GM12878 (cell line): ENCODE results near the gene CTIF. TPM values are rescaled to one million over a fixed set of nuclear protein-coding genes. Genes with fewer than 3 reads are reported as not detected.

ENCODE experiments used
- ATAC-seq: fragments of 200-7000 bp; cut with Tn5 transposase; 3 replicates; pipeline ENCODE4 v1.9.1; 2020; ENCODE audit warnings: mild to moderate bottlenecking, moderate library complexity
- BruUV-seq: library from RNA; stranded (reverse); fragments of 400-500 nt; replicated peaks from 2 replicates; lab custom pipeline; 2021; lab: Mats Ljungman, UMichigan
- CTCF ChIA-PET: fragments of 300-600 bp; sonication (Branson Sonifier 250); formaldehyde crosslinking; extraction: SDS; loops from one replicate; lab custom pipeline; 2021; ENCODE audit warnings: inconsistent platforms; lab: Yijun Ruan, JAX
- POLR2A ChIA-PET: fragments of 350-600 bp; formaldehyde crosslinking; extraction: SDS; loops from one replicate; lab custom pipeline; 2021; ENCODE audit warnings: inconsistent platforms; lab: Charles Lee
- RAD21 ChIA-PET: fragments of 300-600 bp; sonication (Branson Sonifier 250); formaldehyde crosslinking; loops from one replicate; lab custom pipeline; 2023; ENCODE audit warnings: antibody characterized with exemption; ENCODE audit not compliant: unreplicated experiment; lab: Charles Lee
- SMC1A ChIA-PET: fragments of 300-600 bp; sonication (Branson Sonifier 250); formaldehyde crosslinking; loops from one replicate; lab custom pipeline; 2023; ENCODE audit not compliant: unreplicated experiment, uncharacterized antibody; lab: Charles Lee
- DNase-seq: peaks from one replicate; pipeline ENCODE4 v3.0.0-alpha.2; 2011; ENCODE audit warnings: low read depth, low spot score
- FAIRE-seq: peaks from 3 replicates; lab custom pipeline; 2011; peaks lifted over from hg19 to GRCh38; lab: Jason Lieb, UNC
- H2AFZ ChIP-seq: 2 replicates; pipeline ENCODE4 v1.6.0; 2011; ENCODE audit warnings: low read depth, low read length, control low read depth; ENCODE audit not compliant: control insufficient read depth
- H3K27ac ChIP-seq: 2 replicates; pipeline ENCODE4 v1.5.1; 2011; ENCODE audit warnings: control low read depth; ENCODE audit not compliant: control insufficient read depth, insufficient read depth
- H3K27me3 ChIP-seq, 2 experiments: replicated peaks in 1 of 2; 2 replicates each; pipeline versions ENCODE4 v1.6.0 to v1.6.1; 2011; ENCODE audit warnings: low read length in 1 of 2; ENCODE audit not compliant: control insufficient read depth in 2 of 2, insufficient read depth in 2 of 2
- H3K36me3 ChIP-seq, 2 experiments: 2 replicates each; pipeline ENCODE4 v1.5.1; 2011; ENCODE audit warnings: low read length in 1 of 2; ENCODE audit not compliant: control insufficient read depth in 2 of 2, insufficient read depth in 2 of 2
- H3K4me1 ChIP-seq: 2 replicates; pipeline ENCODE4 v1.6.1; 2011; ENCODE audit warnings: mild to moderate bottlenecking, low read length, moderate library complexity, mixed read lengths; ENCODE audit not compliant: control insufficient read depth, insufficient read depth
- H3K4me2 ChIP-seq: 2 replicates; pipeline ENCODE4 v1.6.0; 2011; ENCODE audit warnings: control low read depth; ENCODE audit not compliant: control insufficient read depth, insufficient read depth
- H3K4me3 ChIP-seq: fragments of 200-600 bp; sonication (generic); 2 replicates; pipeline ENCODE4 v1.5.1; 2016
- H3K79me2 ChIP-seq: 2 replicates; pipeline ENCODE4 v1.6.0; 2011; ENCODE audit warnings: low read length; ENCODE audit not compliant: control insufficient read depth, insufficient read depth
- H3K9ac ChIP-seq: 2 replicates; pipeline ENCODE4 v1.8.0; 2011; ENCODE audit warnings: low read length, control low read depth, mixed read lengths; ENCODE audit not compliant: control insufficient read depth, insufficient read depth
- H3K9me3 ChIP-seq: replicated peaks from 3 replicates; pipeline ENCODE4 v1.5.1; 2011; ENCODE audit warnings: mild to moderate bottlenecking, low read length; ENCODE audit not compliant: control insufficient read depth, insufficient read depth
- H4K20me1 ChIP-seq: 2 replicates; pipeline ENCODE4 v1.6.0; 2011; ENCODE audit not compliant: control insufficient read depth, insufficient read depth
- FOXK2 ChIP-seq: fragments of 450-650 bp; IDR thresholded peaks from 2 replicates; pipeline ENCODE4 v1.6.1; 2017; ENCODE audit warnings: mild to moderate bottlenecking, moderate library complexity
- MEF2A ChIP-seq: IDR thresholded peaks from 2 replicates; pipeline ENCODE4 v1.6.1; 2011; ENCODE audit warnings: low read depth, mild to moderate bottlenecking, low read length, moderate library complexity; ENCODE audit not compliant: insufficient read depth
- MTA3 ChIP-seq: IDR thresholded peaks from 2 replicates; pipeline ENCODE4 v1.6.1; 2012; ENCODE audit warnings: low read length, inconsistent platforms, borderline replicate concordance
- NR2C1 ChIP-seq: fragments of 450-650 bp; IDR thresholded peaks from 2 replicates; pipeline ENCODE4 v1.6.1; 2017; ENCODE audit warnings: antibody characterized with exemption, mild to moderate bottlenecking, moderate library complexity
- NR2F1 ChIP-seq: fragments of 450-650 bp; conservative IDR thresholded peaks from 2 replicates; pipeline ENCODE4 v1.6.1; 2017; ENCODE audit warnings: mild to moderate bottlenecking
- NRF1 ChIP-seq: conservative IDR thresholded peaks from 2 replicates; pipeline ENCODE4 v1.6.1; 2011; ENCODE audit warnings: mild to moderate bottlenecking, low read depth, low read length, improper control_type of control experiment
- PAX5 ChIP-seq: IDR thresholded peaks from 2 replicates; pipeline ENCODE4 v1.6.1; 2011; ENCODE audit warnings: low read depth, low read length, borderline replicate concordance
- RAD51 ChIP-seq: fragments of 450-650 bp; IDR thresholded peaks from 2 replicates; pipeline ENCODE4 v1.6.1; 2016; ENCODE audit warnings: moderate library complexity, mild to moderate bottlenecking, inconsistent platforms
- SIN3A ChIP-seq: IDR thresholded peaks from 2 replicates; pipeline ENCODE4 v1.6.1; 2012; ENCODE audit warnings: low read depth, low read length, improper control_type of control experiment
- SMARCA5 ChIP-seq: fragments of 450-650 bp; IDR thresholded peaks from 2 replicates; pipeline ENCODE4 v1.6.1; 2017; ENCODE audit warnings: mild to moderate bottlenecking
- SRF ChIP-seq, 2 experiments: IDR thresholded peaks; 2 replicates each; pipeline ENCODE4 v1.6.1; 2011; ENCODE audit warnings: low read depth in 2 of 2, low read length in 2 of 2, mild to moderate bottlenecking in 1 of 2, moderate library complexity in 1 of 2
- ZNF217 ChIP-seq: fragments of 450-650 bp; IDR thresholded peaks from 2 replicates; pipeline ENCODE4 v1.6.1; 2017; ENCODE audit warnings: antibody characterized with exemption, mild to moderate bottlenecking
- ZNF274 ChIP-seq: IDR thresholded peaks from one replicate; pipeline ENCODE4 v1.8.0; 2011; ENCODE audit not compliant: insufficient read length, insufficient read depth
- WGBS: methylation state at CpG from one replicate; pipeline ENCODE4 v1.1.6; 2016; ENCODE audit warnings: low lambda C conversion rate; ENCODE audit not compliant: insufficient replicate concordance, insufficient coverage; ENCODE audit errors: missing lambda C conversion rate; 5-methylcytosine and 5-hydroxymethylcytosine counted together
- in situ Hi-C: fragments of 300-500 bp; cut with MboI; formaldehyde crosslinking; loops from 9 replicates; pipeline ENCODE4 v1.14.3; 2018; ENCODE audit warnings: mixed read lengths
- intact Hi-C: fragments of 100-400 bp; cut with micrococcal nuclease; formaldehyde crosslinking; loops from one replicate; pipeline ENCODE4 v1.14.2; 2022; ENCODE audit not compliant: unreplicated experiment
- polyA plus RNA-seq, 11 experiments: library from polyadenylated mRNA; depleted of rRNA in 4 of 11; unstranded in 6 of 11; stranded (reverse) in 5 of 11; fragments of >200 nt; fragmentation: Nextera tagmentation in 4 of 11; fragmentation: Illumina TruSeq in 1 of 11; extraction: Ambion mirVana in 4 of 11; extraction: Trizol in 1 of 11; gene quantifications; 1 replicate in 1 of 11; 2 replicates in 10 of 11; pipeline versions ENCODE4 v1.2.1 to v1.2.3, GENCODE V29; 2011 to 2016; ENCODE audit warnings: inconsistent platforms in 2 of 11, missing spikeins in 2 of 11, low read depth in 1 of 11
- total RNA-seq, 4 experiments: library from RNA; depleted of rRNA in 3 of 4; stranded (reverse); fragments of >200 nt in 3 of 4; fragmentation: Illumina TruSeq in 1 of 4; extraction: Trizol in 1 of 4; gene quantifications; 2 replicates each; pipeline versions ENCODE4 v1.2.1 to v1.2.3, GENCODE V29; 2013 to 2021
- TF ChIP-seq, protein P1 (sequence below): IDR thresholded peaks from 2 replicates; pipeline ENCODE4 v1.6.1; 2012; ENCODE audit warnings: low read depth, low read length, improper control_type of control experiment

Gene CTIF
- total and polyA plus RNA-seq, 10 of the 15 experiments (the other 5 are each of a cell fraction or from before 2014, with no cell fraction given) = 0.06 to 11.6 (median 2.5) TPM

DNA sequence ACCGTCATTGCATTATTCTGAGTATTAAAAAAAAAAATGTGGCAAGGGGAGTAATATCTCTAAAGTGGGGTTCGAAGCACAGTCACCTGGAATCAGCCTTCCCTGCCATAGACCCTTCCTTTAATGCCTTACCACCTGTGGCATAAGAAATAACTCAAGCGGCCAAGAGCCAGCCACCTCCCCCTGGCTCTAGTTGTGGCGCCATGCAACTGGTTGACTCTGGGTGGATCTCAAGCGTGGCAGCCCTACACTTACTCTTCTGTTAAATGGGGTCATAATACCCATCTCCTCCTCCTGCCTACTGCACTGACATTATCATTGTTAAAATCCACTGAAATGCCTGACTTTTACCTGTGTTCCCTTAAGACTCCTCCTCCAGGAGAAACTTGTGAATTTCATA, 236.1 kb downstream of the CTIF start:
- Histone ChIP-seq H4K20me1 (no peaks in the 10 kb centered on the region), H3K4me2 (no peak overlapping the region), H3K27ac (no peak overlapping the region), H3K9me3 (no peaks in the 10 kb centered on the region), H3K4me1 (peaks cover 29% of the 10 kb centered on the region), H3K36me3 (no peaks in the 10 kb centered on the region), H3K79me2 (no peaks in the 10 kb centered on the region), H3K9ac (no peak overlapping the region), H2AFZ (no peak overlapping the region), H3K27me3 (no peaks in the 10 kb centered on the region), H3K4me3 (no peak overlapping the region)
- in situ Hi-C loops = no loop called here
- SMC1A ChIA-PET = interaction anchor here (0.6 to 1.8 kb wide), 7 partner anchors 8 to 404 kb away, joined by 3 to 6 read pairs (median 3); no protein-coding TSS in a partner anchor
- DNase-seq (no peak), ATAC-seq (no peak), FAIRE-seq (no peak)
- intact Hi-C loops = loop anchor here (5.0 kb wide), 3 partner anchors 98 to 462 kb away; no protein-coding TSS in a partner anchor
- TF ChIP-seq PAX5 = no peak
- TF ChIP-seq NR2F1 = no peak
- no peak for TF ChIP-seq MEF2A
- TF ChIP-seq ZNF274 = no peak
- no peak for TF ChIP-seq MTA3
- TF ChIP-seq RAD51 = no peak
- TF ChIP-seq FOXK2 = no peak
- no peak for TF ChIP-seq SIN3A
- no peak for TF ChIP-seq NR2C1
- TF ChIP-seq ZNF217 = no peak
- TF ChIP-seq, protein P1, sequence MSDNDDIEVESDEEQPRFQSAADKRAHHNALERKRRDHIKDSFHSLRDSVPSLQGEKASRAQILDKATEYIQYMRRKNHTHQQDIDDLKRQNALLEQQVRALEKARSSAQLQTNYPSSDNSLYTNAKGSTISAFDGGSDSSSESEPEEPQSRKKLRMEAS = no peak
- TF ChIP-seq SRF (IDR thresholded peaks at IDR 0.05; ENCODE audit: low read depth in 2 of 2, low read length in 2 of 2) = no peak
- no peak for TF ChIP-seq NRF1
- no peak for TF ChIP-seq SMARCA5
- POLR2A ChIA-PET = interaction anchor here (0.5 to 0.6 kb wide), 2 partner anchors 10 to 177 kb away, joined by 4 to 7 read pairs; no protein-coding TSS in a partner anchor
- 78% methylated on average over 5 of the region's 5 CpGs for WGBS
- CTCF ChIA-PET = interaction anchor here (0.6 to 5.1 kb wide), 10 partner anchors 11 to 405 kb away, joined by 3 to 76 read pairs (median 6); no protein-coding TSS in a partner anchor
- no TSS peak for BruUV-seq
- RAD21 ChIA-PET = interaction anchor here (1.0 to 6.4 kb wide), 3 partner anchors 58 to 173 kb away, joined by 3 to 72 read pairs (median 4); no protein-coding TSS in a partner anchor
